ENCODE data around the gene SIK2.

SIK2 gene

DNA sequence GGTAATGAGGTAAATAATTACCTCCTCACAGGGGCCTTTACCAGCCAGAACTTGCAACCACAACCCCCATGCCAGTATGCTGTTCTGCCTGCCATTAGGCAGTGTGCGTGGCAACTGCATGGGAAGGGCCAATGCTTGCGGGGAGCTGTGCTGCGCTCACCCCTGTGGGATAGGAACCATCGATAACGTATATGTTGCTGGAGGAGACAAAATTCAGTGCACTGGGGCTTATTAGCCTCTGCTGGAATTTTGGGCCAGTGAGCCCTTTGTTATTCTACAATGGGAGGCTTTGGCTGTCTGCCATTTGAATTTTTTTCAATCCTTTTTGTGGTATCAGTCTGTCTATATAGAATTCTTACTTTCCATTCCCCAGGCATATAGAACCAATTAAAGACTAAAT is 116.6 kb downstream of the SIK2 start:
- no peaks in the 10 kb centered on the region for H3K36me3 ChIP-seq (ENCODE audit: control insufficient read depth, insufficient read depth, low read length)
- no peak overlapping the region for H4K8ac ChIP-seq (ENCODE audit: low read depth, low read length)
- H3K27ac ChIP-seq (ENCODE audit: low read depth, low read length): no peak overlapping the region
- no peak for DNase-seq
- H3K18ac ChIP-seq (ENCODE audit: low read length): no peak overlapping the region
- H3K4me1 ChIP-seq (ENCODE audit: control insufficient read depth, low read depth, low read length): no peaks in the 10 kb centered on the region
- H3K79me1 ChIP-seq (ENCODE audit: low read length): no peaks in the 10 kb centered on the region
- no peak overlapping the region for H2AK5ac ChIP-seq (ENCODE audit: low read length)
- no peak overlapping the region for H3K56ac ChIP-seq (ENCODE audit: low read length)
- H3K79me2 ChIP-seq (ENCODE audit: control insufficient read depth, insufficient read depth, low read length): no peaks in the 10 kb centered on the region
- no peak overlapping the region for H3K23ac ChIP-seq (ENCODE audit: low read length)
- H3K9ac ChIP-seq (ENCODE audit: low read length): no peak overlapping the region
- H2BK5ac ChIP-seq (ENCODE audit: low read length): no peak overlapping the region
- no peak overlapping the region for H3K4me3 ChIP-seq (ENCODE audit: low read length)
- WGBS (ENCODE audit: extremely low coverage, insufficient coverage, low lambda C conversion rate): no CpG with 5 or more reads among the region's 5 CpGs
- H3K27me3 ChIP-seq (ENCODE audit: insufficient read depth, low read length, poor library complexity): no peaks in the 10 kb centered on the region
- H3K4ac ChIP-seq (ENCODE audit: low read depth, low read length): no peak overlapping the region
- no peak overlapping the region for H3K4me2 ChIP-seq (ENCODE audit: low read length)
- H4K5ac ChIP-seq (ENCODE audit: low read length): no peak overlapping the region
- no peak overlapping the region for H2BK15ac ChIP-seq (replicated peaks; ENCODE audit: low read depth)
- no peak overlapping the region for H2BK120ac ChIP-seq (ENCODE audit: low read depth, low read length)

DNA sequence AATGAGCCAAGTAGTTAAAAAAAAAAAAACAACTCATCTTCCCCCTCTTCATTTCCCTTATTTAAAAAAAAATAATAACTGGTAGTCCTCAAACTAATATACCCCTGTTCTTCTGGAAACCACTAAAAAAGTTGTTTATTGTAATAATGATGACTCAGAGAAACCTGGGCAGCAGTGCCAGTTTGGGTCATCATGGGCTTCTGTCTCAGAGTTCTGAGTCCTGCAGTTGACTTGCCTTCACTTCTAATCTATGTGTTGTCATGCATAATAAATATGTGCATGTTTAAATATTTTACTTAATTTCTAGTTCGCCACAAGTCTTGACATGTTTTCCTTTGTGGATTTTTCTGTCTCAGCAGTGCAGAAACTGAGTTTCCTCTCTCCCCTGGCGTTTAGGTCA is 117.1 kb downstream of the SIK2 start:
- Histone ChIP-seq H2BK120ac (ENCODE audit: low read depth, low read length) (no peak overlapping the region), H3K23ac (ENCODE audit: low read length) (no peak overlapping the region), H4K5ac (ENCODE audit: low read length) (no peak overlapping the region), H3K27me3 (ENCODE audit: insufficient read depth, low read length, poor library complexity) (no peaks in the 10 kb centered on the region), H4K8ac (ENCODE audit: low read depth, low read length) (no peak overlapping the region), H3K4me1 (ENCODE audit: control insufficient read depth, low read depth, low read length) (no peaks in the 10 kb centered on the region), H3K56ac (ENCODE audit: low read length) (no peak overlapping the region), H2AK5ac (ENCODE audit: low read length) (no peak overlapping the region), H3K9ac (ENCODE audit: low read length) (no peak overlapping the region), H3K79me2 (ENCODE audit: control insufficient read depth, insufficient read depth, low read length) (no peaks in the 10 kb centered on the region), H3K4ac (ENCODE audit: low read depth, low read length) (no peak overlapping the region), H3K4me2 (ENCODE audit: low read length) (no peak overlapping the region), H3K36me3 (ENCODE audit: control insufficient read depth, insufficient read depth, low read length) (no peaks in the 10 kb centered on the region), H3K18ac (ENCODE audit: low read length) (no peak overlapping the region), H3K79me1 (ENCODE audit: low read length) (no peaks in the 10 kb centered on the region), H2BK5ac (ENCODE audit: low read length) (no peak overlapping the region), H3K27ac (ENCODE audit: low read depth, low read length) (no peak overlapping the region), H2BK15ac (replicated peaks; ENCODE audit: low read depth) (no peak overlapping the region), H3K4me3 (ENCODE audit: low read length) (no peak overlapping the region)
- DNase-seq: no peak
- no CpG with 5 or more reads among the region's 2 CpGs for WGBS (ENCODE audit: extremely low coverage, insufficient coverage, low lambda C conversion rate)

DNA sequence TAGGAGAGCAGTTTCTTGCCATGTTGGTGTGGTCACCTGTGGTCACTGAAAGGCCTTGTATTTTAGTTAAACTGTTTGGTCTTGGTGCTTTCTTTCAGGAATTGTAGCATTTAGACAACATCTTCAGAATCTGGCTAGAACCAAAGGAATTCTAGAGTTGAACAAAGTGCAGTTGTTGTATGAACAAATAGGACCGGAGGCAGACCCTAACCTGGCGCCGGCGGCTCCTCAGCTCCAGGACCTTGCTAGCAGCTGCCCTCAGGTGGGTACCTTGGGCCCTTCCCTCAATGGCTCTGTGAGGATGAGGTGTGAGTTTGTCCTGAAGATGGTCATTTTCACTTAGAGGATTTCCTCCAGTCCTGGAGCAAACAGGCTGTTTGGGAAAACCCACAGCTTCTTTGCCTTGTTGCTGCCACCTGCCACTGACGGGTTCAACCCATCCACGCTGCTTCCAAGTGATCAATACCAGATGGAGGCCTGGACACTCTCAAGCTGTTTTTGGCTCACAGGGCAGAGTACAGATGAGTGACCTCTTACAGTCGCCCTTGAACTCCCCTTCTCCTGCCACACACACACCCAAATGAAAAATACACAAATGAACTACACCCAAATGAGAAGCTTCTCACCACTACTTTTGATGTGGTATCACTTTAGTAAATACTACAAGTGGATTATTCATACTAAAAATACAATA is 118.7 kb downstream of the SIK2 start:
- Histone ChIP-seq H3K27me3 (ENCODE audit: insufficient read depth, low read length, poor library complexity) (no peaks in the 10 kb centered on the region), H3K4me3 (ENCODE audit: low read length) (no peak overlapping the region), H3K27ac (ENCODE audit: low read depth, low read length) (no peak overlapping the region), H3K9ac (ENCODE audit: low read length) (no peak overlapping the region), H3K79me1 (ENCODE audit: low read length) (no peaks in the 10 kb centered on the region), H3K23ac (ENCODE audit: low read length) (no peak overlapping the region), H4K8ac (ENCODE audit: low read depth, low read length) (no peak overlapping the region), H2AK5ac (ENCODE audit: low read length) (no peak overlapping the region), H2BK5ac (ENCODE audit: low read length) (no peak overlapping the region), H3K4me1 (ENCODE audit: control insufficient read depth, low read depth, low read length) (no peaks in the 10 kb centered on the region), H3K56ac (ENCODE audit: low read length) (no peak overlapping the region), H3K79me2 (ENCODE audit: control insufficient read depth, insufficient read depth, low read length) (no peaks in the 10 kb centered on the region), H3K36me3 (ENCODE audit: control insufficient read depth, insufficient read depth, low read length) (no peaks in the 10 kb centered on the region), H3K4me2 (ENCODE audit: low read length) (no peak overlapping the region), H4K5ac (ENCODE audit: low read length) (no peak overlapping the region), H3K4ac (ENCODE audit: low read depth, low read length) (no peak overlapping the region), H2BK120ac (ENCODE audit: low read depth, low read length) (no peak overlapping the region), H3K18ac (ENCODE audit: low read length) (no peak overlapping the region), H2BK15ac (replicated peaks; ENCODE audit: low read depth) (no peak overlapping the region)
- DNase-seq: no peak
- WGBS (ENCODE audit: extremely low coverage, insufficient coverage, low lambda C conversion rate): no CpG with 5 or more reads among the region's 7 CpGs

DNA sequence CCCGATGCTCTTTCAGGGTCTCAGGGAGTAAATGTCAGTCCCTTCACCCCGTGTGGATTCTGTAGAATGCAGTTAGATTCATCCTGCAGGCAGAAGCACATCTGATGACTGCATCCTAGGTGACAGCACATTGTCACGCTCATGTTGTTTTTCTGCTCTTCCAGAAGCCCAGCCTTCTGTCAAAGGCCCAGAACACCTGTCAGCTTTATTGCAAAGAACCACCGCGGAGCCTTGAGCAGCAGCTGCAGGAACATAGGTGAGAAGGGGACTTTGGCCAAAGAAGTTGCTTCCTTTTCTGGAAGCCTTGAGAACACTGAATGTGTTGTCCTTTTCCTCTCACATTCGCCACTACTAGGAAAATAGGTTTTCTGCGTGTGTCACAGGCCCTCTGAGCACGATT is 120.3 kb downstream of the SIK2 start:
- H3K79me1 ChIP-seq (ENCODE audit: low read length): no peaks in the 10 kb centered on the region
- no peak overlapping the region for H3K23ac ChIP-seq (ENCODE audit: low read length)
- H2BK5ac ChIP-seq (ENCODE audit: low read length): no peak overlapping the region
- no peaks in the 10 kb centered on the region for H3K27me3 ChIP-seq (ENCODE audit: insufficient read depth, low read length, poor library complexity)
- no peak for DNase-seq
- no CpG with 5 or more reads among the region's 8 CpGs for WGBS (ENCODE audit: extremely low coverage, insufficient coverage, low lambda C conversion rate)
- H3K9ac ChIP-seq (ENCODE audit: low read length): no peak overlapping the region
- no peak overlapping the region for H3K56ac ChIP-seq (ENCODE audit: low read length)
- no peak overlapping the region for H4K8ac ChIP-seq (ENCODE audit: low read depth, low read length)
- no peaks in the 10 kb centered on the region for H3K36me3 ChIP-seq (ENCODE audit: control insufficient read depth, insufficient read depth, low read length)
- no peaks in the 10 kb centered on the region for H3K4me1 ChIP-seq (ENCODE audit: control insufficient read depth, low read depth, low read length)
- no peak overlapping the region for H3K18ac ChIP-seq (ENCODE audit: low read length)
- H3K4me3 ChIP-seq (ENCODE audit: low read length): no peak overlapping the region
- no peak overlapping the region for H3K4ac ChIP-seq (ENCODE audit: low read depth, low read length)
- no peak overlapping the region for H2AK5ac ChIP-seq (ENCODE audit: low read length)
- no peak overlapping the region for H2BK120ac ChIP-seq (ENCODE audit: low read depth, low read length)
- H2BK15ac ChIP-seq (replicated peaks; ENCODE audit: low read depth): no peak overlapping the region
- no peak overlapping the region for H4K5ac ChIP-seq (ENCODE audit: low read length)
- no peaks in the 10 kb centered on the region for H3K79me2 ChIP-seq (ENCODE audit: control insufficient read depth, insufficient read depth, low read length)
- H3K27ac ChIP-seq (ENCODE audit: low read depth, low read length): no peak overlapping the region
- H3K4me2 ChIP-seq (ENCODE audit: low read length): no peak overlapping the region

DNA sequence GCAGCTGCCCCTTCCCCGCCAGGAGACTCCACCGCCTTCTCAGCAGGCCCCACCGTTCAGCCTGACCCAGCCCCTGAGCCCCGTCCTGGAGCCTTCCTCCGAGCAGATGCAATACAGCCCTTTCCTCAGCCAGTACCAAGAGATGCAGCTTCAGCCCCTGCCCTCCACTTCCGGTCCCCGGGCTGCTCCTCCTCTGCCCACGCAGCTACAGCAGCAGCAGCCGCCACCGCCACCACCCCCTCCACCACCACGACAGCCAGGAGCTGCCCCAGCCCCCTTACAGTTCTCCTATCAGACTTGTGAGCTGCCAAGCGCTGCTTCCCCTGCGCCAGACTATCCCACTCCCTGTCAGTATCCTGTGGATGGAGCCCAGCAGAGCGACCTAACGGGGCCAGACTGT is 121.3 kb downstream of the SIK2 start:
- no peak overlapping the region for H3K23ac ChIP-seq (ENCODE audit: low read length)
- no CpG with 5 or more reads among the region's 15 CpGs for WGBS (ENCODE audit: extremely low coverage, insufficient coverage, low lambda C conversion rate)
- no peak overlapping the region for H4K5ac ChIP-seq (ENCODE audit: low read length)
- DNase-seq: no peak
- H3K27me3 ChIP-seq (ENCODE audit: insufficient read depth, low read length, poor library complexity): no peaks in the 10 kb centered on the region
- no peak overlapping the region for H3K4me3 ChIP-seq (ENCODE audit: low read length)
- H2BK120ac ChIP-seq (ENCODE audit: low read depth, low read length): no peak overlapping the region
- H3K79me2 ChIP-seq (ENCODE audit: control insufficient read depth, insufficient read depth, low read length): no peaks in the 10 kb centered on the region
- no peak overlapping the region for H2BK15ac ChIP-seq (replicated peaks; ENCODE audit: low read depth)
- H4K8ac ChIP-seq (ENCODE audit: low read depth, low read length): no peak overlapping the region
- H3K4me2 ChIP-seq (ENCODE audit: low read length): no peak overlapping the region
- no peak overlapping the region for H3K56ac ChIP-seq (ENCODE audit: low read length)
- no peak overlapping the region for H2BK5ac ChIP-seq (ENCODE audit: low read length)
- no peak overlapping the region for H3K18ac ChIP-seq (ENCODE audit: low read length)
- no peak overlapping the region for H3K4ac ChIP-seq (ENCODE audit: low read depth, low read length)
- no peaks in the 10 kb centered on the region for H3K79me1 ChIP-seq (ENCODE audit: low read length)
- H3K9ac ChIP-seq (ENCODE audit: low read length): no peak overlapping the region
- H2AK5ac ChIP-seq (ENCODE audit: low read length): no peak overlapping the region
- no peaks in the 10 kb centered on the region for H3K36me3 ChIP-seq (ENCODE audit: control insufficient read depth, insufficient read depth, low read length)
- H3K4me1 ChIP-seq (ENCODE audit: control insufficient read depth, low read depth, low read length): no peaks in the 10 kb centered on the region
- no peak overlapping the region for H3K27ac ChIP-seq (ENCODE audit: low read depth, low read length)

DNA sequence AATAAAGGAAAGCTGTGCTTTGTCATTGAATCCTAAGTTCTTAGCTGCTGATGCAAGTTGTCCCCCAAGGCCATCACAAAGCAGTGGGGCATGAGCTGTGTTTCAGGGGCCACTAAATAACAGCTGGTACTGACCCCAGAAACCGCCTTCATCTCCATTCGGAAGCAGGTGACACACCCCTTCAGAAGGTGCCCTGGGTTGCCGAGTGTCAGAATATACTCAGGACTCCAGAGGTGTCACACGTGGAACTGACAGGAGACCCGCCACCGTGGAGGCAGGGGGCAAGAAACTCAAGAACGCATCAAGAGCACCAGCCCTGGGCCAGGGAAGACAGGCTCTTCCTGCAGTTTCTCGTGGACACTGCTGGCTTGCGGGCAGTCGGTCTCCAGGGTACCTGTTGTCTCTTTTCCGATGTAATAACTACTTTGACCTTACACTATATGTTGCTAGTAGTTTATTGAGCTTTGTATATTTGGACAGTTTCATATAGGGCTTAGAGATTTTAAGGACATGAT is 122.4 kb downstream of the SIK2 start:
- Histone ChIP-seq H2BK120ac (ENCODE audit: low read depth, low read length) (no peak overlapping the region), H3K79me2 (ENCODE audit: control insufficient read depth, insufficient read depth, low read length) (no peaks in the 10 kb centered on the region), H3K4me2 (ENCODE audit: low read length) (no peak overlapping the region), H2AK5ac (ENCODE audit: low read length) (no peak overlapping the region), H3K4me1 (ENCODE audit: control insufficient read depth, low read depth, low read length) (no peaks in the 10 kb centered on the region), H3K4ac (ENCODE audit: low read depth, low read length) (no peak overlapping the region), H2BK5ac (ENCODE audit: low read length) (no peak overlapping the region), H3K27ac (ENCODE audit: low read depth, low read length) (no peak overlapping the region), H4K5ac (ENCODE audit: low read length) (no peak overlapping the region), H3K9ac (ENCODE audit: low read length) (no peak overlapping the region), H3K27me3 (ENCODE audit: insufficient read depth, low read length, poor library complexity) (no peaks in the 10 kb centered on the region), H3K36me3 (ENCODE audit: control insufficient read depth, insufficient read depth, low read length) (no peaks in the 10 kb centered on the region), H3K56ac (ENCODE audit: low read length) (no peak overlapping the region), H3K79me1 (ENCODE audit: low read length) (no peaks in the 10 kb centered on the region), H3K18ac (ENCODE audit: low read length) (no peak overlapping the region), H3K4me3 (ENCODE audit: low read length) (no peak overlapping the region), H3K23ac (ENCODE audit: low read length) (no peak overlapping the region), H2BK15ac (replicated peaks; ENCODE audit: low read depth) (no peak overlapping the region), H4K8ac (ENCODE audit: low read depth, low read length) (no peak overlapping the region)
- no peak for DNase-seq
- WGBS (ENCODE audit: extremely low coverage, insufficient coverage, low lambda C conversion rate): no CpG with 5 or more reads among the region's 11 CpGs

All from mesendoderm (in vitro differentiated cells).